Activated CD8-positive, alpha-beta memory T cell treated with anti-CD3 and anti-CD28 coated beads, Interleukin-2, amount 50 U/mL, for 24 hours (primary cell): Measurements from ENCODE around the gene SBNO1.
A peak's percentile ranks its signal among the peaks of the same experiment; 100 is the strongest.
"Not testable (repeated sequence)": the region's sequence is repeated elsewhere in the genome, so short reads cannot be mapped to it uniquely, and the experiment has no call there.

Experiments used
- DNase-seq: peaks from one replicate; pipeline ENCODE4 v3.0.0-alpha.2; 2020; ENCODE audit errors: extremely low read depth

Gene SBNO1

DNA sequence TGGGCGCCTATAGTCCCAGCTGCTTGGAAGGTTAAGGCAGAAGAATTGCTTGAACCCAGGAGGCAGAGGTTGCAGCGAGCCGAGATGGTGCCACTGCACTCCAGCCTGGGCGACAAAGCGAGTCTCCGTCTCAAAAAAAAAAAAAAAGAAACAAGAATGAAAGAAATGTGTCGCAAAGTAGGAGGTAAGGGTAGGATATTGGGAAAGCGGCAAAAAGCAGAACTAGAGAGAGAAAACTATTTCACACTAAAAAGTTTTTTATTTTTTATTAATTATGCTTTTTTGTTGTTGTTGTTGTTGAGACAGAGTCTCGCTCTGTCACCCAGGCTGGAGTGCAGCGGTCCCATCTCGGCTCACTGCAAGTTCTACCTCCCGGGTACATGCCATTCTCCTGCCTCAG, 17.7 kb downstream of the SBNO1 start:
- no peak for DNase-seq

DNA sequence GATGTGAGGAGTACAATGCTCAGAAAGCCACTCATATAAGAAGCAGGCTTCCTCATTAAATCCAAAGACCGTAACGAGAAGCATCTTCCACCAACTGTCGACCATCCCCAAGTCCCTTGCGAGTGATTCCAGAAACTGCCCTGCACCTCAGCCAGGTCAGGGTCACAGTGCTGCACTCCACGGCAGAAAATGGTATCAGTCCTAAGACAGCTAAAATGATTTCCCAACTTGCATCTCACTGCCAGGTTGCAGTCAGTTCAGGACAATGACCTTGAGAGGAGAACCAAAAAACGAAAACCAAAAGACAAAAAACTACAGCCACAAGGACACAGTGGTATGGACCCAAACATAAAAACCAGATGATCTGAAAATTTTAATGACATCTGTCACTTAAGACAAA, 20.6 kb downstream of the SBNO1 start:
- no peak for DNase-seq

DNA sequence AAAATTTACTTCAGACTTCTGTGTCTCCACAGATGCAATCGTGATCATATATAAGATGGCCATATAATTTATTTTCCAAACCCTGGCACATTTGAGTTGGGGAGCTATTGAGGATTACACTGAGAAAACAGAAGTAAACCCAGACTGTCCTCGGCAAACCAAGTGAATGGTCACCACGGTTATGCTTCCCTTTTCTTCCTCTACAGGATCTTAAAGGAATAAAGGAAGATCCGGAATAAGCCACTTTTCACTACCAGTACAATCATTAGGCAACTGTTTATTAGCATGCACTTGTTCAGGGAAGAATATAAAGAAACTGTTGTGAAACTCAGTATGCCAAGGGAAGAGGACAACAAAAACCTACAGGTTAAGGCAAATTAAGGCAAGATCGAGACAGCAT, 27.6 kb downstream of the SBNO1 start:
- DNase-seq = no peak

DNA sequence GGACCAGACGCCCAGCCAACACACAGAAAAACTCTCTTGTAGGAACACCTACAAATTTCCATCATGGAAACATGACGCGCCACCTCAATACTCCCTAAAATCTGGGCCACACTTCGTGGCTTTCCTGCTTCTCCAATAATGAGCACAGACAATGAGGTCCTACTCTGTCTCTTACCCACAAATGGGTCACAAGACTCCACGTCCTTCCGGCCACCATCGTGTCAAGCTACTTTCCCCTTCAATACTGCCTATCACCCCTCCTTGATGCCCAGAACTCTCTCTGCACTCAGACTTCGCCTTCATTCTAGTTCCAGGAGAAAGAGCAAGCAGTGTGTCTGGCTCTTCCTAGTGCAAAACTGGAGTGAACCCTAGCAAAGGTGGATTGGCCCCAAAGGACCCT, 28.1 kb downstream of the SBNO1 start:
- DNase-seq = no peak

DNA sequence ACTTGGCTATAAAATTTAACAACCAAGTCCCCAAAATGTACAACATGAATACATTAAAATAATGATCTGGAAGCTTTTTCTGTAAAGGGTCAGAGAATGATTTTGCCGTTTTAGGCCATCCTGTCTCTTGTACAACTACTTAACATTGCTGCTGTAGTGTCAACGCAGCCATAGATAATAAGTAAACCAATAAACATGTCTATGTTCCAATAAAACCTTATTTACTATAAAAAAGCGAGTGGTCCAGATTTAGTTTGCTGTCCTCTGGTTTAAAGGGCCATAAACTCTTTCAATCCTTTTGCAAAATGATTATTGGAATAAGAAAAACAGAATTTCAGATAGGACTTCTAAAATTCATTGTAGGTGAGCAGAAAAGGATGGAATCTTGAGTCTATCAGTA, 29.2 kb downstream of the SBNO1 start:
- no peak for DNase-seq

DNA sequence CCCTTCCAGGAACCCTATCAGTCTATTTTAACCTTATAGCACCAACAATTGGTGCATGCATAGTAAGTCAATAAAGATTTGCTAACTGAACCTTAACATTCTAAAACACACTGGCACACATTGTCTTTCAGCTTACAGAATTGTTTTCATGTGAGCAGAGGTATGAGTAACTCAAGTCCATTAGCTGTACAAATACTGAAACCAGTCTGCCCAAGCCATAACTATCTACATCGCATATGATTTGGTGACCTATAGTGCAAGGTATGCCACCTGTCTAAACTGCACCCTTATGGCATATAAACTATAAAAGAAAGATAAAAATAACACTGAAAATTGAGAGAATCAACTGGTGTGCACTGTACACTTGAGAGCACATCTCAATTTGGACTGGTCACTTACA, 34.8 kb downstream of the SBNO1 start:
- no peak for DNase-seq

DNA sequence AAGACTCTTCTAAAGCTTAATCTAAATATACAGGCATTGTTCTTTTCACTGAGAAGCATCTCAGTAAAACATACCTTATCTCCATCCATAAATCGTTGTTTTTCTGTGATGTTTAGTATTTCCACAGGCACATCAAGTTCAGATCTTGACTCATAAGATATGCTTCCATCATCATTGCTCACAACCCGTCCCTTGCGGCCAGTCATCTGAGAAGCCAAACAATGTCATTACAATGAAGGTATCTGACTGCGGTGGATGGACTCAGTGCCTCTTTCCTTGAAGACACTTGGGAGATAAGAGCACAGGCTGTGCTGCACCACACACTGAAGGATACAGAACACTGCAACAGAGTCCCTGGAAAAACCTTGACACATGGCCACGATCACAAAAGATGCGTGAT, 44.8 kb downstream of the SBNO1 start:
- no peak for DNase-seq

DNA sequence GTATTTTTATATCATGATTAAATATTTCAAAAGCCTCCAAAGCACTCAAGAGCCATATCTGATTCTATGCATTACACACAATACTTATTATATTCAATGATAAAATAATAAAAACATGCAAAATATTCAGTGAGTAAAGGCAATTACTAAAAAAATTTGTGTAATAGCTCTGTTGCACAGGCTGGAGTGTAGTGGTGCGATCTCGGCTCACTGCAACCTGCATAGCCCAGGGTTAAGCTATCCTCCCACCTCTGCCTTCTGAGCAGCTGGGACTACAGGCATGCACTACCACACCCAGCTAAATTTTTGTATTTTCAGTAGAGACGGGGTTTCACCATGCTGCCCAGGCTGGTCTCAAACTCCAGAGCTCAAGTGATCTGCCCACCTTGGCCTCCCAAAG, 45.4 kb downstream of the SBNO1 start:
- DNase-seq = no peak

DNA sequence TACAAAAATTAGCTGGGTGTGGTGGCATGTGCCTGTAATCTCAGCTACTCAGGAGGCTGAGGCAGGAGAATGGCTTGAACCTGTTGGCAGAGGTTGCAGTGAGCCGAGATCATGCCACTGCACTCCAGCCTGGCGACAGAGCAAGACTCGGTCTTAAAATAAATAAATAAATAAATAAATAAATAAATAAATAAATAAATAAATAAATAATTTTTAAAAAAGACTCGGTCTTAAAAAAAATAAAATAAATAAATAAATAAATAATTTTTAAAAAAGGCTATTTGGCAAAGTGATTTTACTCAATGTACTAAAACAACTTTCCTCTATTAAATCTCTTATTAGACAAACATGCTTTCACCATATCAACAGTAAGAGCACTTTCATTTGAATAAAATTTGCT, 51.6 kb downstream of the SBNO1 start:
- not testable (repeated sequence) for DNase-seq

DNA sequence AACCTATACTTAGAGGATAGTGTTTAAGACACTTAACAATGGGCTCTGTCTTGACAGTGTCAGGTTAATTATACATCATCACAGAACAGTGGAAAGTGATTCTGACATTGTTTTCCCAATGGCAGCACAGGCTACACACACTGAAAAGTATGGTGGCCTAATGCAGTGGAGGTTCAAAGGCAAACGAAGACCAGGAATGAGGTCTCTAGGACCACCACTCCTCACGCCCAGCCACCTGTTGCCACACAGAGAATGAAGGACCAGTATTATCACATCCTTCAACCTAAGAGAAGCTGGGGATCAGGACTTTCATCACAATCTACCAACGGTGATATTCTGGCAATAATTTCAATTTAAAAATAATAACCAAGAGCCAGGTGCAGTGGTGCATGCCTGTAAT, 58.4 kb downstream of the SBNO1 start:
- DNase-seq = no peak

DNA sequence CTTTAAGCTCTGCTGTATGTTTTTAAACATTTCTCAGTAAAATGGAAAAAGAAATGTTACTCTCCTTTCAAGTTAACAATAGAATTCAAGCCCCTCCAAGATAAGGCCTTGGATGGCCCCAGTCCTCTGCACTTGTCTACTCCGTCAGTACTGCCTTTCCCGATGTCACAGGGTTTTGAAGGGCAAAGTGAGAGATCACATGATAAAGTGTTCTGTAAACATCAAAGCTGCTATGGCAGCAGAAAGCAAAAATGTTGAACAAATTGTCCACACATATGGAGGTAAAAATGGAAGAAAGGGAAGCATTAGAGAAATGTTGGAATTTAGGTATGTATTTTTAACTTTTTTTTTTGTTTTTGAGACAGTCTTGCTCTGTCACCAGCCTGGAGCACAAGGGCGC, 59.5 kb downstream of the SBNO1 start:
- DNase-seq = no peak

DNA sequence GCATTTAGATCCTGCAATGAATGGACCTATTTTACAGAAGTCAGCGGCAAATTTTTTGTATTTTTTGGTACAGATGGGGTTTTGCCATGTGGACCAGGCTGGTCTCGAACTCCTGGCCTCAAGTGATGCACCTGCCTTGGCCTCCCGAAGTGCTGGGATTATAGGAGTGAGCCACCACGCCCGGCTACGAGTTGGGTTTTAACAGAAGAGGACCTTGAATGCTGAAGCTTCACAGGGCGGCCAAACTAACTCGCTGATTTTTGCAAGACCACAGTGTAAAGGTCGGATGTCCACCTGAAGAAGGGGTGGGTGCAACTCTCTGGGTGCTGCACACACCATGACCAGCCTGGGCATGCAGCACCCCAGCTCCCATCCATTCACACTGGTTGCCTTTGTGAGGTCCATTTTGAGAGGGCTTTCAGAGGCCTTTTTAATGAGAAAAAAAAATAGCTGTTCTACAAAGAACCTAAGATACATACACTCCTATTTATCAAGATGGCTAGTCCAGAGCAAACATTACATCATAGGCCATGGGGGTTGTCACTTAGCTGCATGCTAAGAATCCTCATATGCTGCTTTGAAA, 71.4 kb downstream of the SBNO1 start:
- no peak for DNase-seq

DNA sequence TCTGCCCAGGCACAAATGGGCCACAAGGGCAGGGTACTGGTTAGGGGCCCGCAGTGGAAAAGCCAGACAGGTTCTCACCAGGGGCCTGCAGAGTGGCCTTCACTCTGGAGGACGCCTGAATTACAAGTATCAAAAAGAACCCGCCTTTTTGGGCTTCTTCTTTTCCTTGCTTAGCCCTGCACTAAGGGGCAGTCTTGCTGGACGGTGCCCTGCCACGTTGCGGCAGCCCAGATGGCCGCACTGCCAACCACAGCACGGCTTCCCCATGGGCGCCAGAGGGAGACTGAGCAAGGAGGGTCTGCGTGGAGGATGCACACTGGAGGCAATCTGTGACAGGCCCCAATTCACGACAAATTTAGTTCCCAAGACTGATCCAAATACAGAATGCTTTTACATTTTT, 74.7 kb downstream of the SBNO1 start:
- DNase-seq = no peak

DNA sequence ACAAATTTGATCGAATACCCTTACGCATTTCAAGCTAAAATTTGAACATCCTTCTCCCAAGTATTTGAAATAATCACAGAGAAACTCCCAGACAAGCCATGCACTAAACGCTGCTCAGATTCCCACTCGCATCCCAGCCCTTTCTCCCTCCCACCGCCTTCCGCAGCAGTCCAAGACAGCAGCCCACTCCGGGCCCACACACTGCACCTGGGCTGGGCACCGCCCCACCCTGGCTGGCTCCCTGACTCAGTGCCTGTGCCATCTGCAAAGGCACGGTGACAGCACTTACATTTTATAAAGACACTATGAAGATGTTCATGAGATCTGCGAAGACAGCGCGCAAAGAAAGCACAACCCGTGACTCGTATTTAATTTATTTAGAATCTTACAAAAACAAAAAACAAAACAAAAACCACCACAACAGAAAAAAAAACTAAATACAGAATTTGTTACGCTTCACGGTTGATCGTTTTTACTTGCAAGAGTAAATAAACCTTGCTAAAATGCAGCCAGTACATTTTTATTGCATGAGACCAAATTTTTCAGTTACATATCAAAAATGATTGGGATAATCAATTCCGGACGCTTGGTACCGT, 75.8 kb downstream of the SBNO1 start:
- DNase-seq = no peak

DNA sequence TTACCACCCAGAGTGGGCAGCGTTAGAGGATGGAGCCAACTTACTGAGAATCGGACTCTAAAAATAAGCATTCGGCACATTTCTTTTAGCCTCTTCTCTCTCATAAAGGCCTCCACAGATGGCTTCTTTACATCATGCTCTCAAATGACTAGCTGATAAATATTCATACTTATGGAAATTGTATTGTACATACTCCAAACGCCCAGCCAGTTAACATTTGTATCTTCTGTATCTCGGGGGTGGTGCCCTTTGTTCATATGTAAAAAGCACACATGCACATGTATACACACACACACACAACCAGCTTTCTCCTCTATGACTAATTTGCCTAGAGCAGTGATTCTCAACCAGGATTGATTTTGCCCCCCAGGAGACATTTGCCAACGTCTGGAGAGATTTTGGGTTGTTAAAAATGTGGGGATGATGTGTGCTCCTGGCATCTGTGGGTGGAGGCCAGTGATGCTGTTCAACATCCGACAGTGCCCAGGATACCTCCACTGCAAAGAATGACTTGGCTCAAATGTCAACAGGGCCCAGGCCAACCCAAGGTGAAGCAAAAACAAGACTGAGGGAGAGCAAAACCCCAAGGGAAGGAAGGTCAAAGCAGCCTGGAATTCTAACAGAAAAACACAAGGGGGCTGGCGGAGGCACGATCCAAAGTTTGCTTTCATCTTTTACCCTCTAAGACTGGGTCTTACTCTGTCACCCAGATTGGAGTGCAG, 77.8 kb downstream of the SBNO1 start:
- DNase-seq = no peak

DNA sequence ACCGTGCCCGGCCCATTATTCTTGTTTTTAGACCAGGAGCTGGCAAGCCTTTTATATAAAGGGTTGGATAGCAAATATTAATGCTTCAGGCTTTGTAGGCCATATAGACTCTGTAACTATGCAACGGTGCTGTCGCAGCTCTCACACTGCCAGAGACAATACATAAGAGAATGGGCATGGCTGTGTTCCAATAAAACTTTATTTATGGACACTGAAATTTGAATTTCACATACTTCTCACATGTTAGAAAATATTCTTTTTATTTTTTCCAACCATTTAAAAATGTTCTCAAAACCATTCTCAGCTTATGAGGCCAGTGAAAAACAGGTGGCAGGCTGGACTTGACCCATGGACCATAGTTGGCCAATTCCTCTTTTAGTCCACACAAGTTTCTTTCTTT, 80.0 kb downstream of the SBNO1 start:
- no peak for DNase-seq

DNA sequence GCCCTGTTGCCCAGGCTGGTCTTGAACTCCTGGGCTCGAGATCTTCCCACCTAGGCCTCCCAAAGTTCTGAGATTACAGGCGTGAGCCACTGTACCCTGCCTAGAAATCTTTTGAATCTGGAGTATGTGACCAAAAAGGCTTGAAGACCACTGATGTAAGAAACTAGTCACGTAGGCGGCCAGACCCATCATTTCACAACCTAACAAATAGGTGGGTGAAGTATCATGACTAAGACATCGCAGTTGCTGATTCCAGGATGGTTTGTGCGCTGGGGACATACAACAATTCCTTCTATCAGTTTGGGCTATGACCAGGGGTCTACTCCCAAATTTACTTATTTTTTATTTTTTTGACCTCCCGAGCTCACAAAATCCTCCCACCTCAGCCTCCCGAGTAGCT, 81.2 kb downstream of the SBNO1 start:
- no peak for DNase-seq

DNA sequence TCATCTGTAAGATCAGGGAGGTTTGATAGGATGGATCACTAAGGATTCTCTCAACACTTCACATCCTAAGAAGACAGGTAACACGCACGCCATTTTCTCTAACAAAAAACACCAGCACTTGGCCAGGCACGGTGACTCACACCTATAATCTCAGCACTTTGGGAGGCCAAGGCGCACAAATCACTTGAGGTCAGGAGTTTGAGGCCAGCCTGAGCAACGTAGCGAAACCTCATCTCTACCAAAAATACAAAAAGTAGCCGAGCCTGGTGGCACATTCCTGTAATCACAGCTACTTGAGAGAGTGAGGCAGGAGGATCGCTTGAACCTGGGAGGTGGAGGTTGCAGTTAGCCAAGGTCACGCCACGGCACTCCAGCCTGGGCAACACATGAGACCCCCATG, 82.5 kb downstream of the SBNO1 start:
- no peak for DNase-seq

DNA sequence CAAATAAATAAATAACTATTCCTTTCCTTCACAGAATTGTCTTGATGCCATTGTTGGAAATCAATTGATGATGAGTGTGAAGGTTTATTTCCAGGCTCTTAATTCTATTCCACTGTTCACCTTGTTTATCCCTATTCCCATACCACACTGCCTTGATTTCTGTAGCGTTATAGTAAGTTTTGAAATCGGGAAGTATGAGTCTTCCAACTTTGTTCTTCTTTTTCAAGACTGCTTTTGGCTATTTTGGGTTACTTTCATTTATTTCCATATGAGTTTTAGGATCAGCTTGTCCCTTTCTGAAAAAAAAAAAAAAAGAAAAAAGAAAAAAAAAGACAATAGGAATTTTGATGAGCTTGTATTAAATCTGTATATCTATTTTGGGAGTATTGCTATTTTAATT, 83.7 kb downstream of the SBNO1 start:
- no peak for DNase-seq

DNA sequence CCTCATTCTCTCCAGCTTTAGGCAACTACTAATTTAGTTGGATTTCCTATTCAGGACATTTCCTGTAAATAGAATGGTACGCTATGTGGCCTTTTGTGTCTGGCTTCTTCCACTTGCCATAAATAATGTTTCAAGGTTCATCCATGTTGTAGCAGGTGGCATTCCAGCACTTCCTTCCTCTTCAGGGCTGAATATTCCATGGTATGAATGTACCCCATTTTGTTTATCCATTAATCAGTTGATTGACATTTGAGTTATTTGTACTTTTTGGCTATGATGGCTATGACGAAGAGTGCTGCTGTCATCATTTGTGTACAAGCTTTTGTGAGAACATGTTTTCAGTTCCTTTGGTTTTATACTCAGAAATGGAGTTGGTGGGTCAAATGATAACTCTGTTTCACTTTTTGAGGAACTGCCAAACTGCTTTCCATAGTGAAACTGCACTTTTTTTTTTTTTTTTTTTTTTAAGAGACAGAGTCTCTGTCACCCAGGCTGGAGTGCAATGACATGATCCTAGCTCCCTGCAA, 86.5 kb downstream of the SBNO1 start:
- DNase-seq = no peak

DNA sequence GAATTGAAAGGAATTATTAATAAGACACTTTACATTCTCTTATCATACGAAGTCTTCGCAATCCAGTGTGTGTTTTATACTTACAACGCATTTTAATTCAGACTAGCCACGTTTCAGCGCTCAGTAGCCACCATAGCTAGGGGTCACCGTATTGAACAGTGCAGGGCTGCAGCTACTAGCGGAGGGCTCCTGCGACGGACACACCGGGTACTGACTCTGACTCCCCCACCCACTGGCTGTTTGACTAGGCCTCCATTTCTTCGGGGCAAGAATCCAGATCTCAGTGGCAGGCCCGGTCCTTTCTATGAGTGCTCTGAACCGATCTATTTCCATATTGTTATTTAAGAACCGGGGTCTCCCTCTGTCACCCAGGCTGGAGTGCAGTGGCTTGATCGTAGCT, 91.5 kb downstream of the SBNO1 start:
- DNase-seq = no peak

DNA sequence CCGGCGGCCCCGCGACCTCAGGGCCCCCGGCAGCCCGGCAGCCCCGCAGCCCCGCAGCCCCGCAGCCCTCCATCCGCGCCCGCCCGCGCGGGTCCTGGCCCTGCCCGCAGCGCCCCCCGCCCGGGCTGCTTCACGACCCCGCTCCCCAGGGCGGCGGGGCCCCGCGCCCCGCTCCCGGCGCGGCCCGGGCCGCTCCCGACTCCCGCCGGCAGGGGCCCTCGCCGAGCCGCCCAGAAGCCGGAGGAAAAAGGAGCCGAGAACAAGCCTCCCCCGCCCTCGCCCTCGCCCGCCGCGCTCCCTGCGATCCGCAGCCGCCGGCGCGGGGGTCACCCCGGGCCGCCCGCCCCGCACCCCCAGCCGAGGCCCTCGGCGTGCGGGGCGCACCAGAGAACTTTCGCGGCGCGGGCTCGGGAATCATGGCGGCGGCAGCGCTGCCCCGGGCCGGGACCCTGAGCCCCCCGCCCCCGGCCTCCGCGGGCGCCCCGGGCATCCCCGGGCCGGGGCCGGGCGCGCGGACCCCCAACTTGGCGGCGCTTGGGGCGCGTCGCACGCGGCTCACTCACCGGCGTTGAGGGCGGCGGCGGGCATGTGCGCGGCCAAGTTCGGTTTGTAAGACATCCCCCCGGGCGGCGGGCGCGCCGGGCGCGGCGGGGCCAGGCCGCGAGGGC, 93.5 kb downstream of the SBNO1 start:
- peak; percentile 27 for DNase-seq
